Astrocyte of the cerebellum (primary cell): Measurements from ENCODE around the gene DMAC2.

Experiments
- DNase-seq: peaks from one replicate; pipeline ENCODE4 v3.0.0-alpha.2; 2011; ENCODE audit warnings: low read depth
- H3K4me3 ChIP-seq: 2 replicates; pipeline ENCODE4 v1.5.1; 2011; ENCODE audit warnings: mild to moderate bottlenecking, low read depth, low read length, moderate library complexity
- in situ Hi-C: cut with HindIII; loops from 2 replicates; pipeline ENCODE4 v1.10.0; 2017; ENCODE audit warnings: low sequenced_read_pairs
- TF ChIP-seq, protein P1 (sequence below): IDR thresholded peaks from 2 replicates; pipeline ENCODE4 v1.5.1; 2012; ENCODE audit warnings: low read length, low read depth, moderate library complexity, mild to moderate bottlenecking; ENCODE audit errors: missing control alignments

The DMAC2 gene

DNA sequence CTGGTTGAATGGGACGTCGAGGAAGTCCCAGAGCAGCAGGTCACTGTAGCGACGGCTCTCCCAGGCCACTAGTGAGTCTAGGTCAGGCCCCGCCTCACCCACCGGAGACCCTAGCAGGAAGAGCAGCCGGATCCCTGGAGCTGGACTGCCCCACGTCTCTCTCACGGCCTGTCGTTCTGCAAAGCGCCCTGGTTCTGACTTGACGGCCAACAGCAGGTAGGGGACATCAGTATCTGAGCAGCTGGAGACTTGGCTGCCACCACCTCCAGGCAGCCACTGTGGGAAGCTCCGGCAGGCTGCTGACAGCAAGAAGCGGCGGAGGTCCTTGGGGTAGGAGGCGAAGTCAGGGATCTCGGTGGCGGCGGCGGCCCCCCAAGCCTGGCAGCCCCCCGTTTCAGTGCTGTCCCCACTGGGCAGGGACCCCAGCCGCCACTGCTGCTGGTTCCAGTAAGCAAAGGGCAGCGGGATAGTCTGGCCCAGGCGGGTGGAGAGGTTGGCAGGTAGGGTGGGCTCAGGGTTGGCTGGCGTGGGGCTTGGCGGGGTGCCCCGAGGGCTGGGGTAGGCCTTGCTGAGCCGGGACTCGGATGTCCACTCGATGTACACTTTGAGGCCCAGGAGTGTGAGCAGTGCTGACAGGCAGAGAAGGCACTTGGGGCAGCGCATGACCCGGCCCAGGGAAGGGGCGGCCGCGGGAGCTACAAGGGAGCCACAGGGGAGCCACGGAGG lies 13.4 kb downstream of the DMAC2 start:
- DNase-seq: no peak
- in situ Hi-C loops: no loop called here
- TF ChIP-seq, protein P1, sequence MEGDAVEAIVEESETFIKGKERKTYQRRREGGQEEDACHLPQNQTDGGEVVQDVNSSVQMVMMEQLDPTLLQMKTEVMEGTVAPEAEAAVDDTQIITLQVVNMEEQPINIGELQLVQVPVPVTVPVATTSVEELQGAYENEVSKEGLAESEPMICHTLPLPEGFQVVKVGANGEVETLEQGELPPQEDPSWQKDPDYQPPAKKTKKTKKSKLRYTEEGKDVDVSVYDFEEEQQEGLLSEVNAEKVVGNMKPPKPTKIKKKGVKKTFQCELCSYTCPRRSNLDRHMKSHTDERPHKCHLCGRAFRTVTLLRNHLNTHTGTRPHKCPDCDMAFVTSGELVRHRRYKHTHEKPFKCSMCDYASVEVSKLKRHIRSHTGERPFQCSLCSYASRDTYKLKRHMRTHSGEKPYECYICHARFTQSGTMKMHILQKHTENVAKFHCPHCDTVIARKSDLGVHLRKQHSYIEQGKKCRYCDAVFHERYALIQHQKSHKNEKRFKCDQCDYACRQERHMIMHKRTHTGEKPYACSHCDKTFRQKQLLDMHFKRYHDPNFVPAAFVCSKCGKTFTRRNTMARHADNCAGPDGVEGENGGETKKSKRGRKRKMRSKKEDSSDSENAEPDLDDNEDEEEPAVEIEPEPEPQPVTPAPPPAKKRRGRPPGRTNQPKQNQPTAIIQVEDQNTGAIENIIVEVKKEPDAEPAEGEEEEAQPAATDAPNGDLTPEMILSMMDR: no peak
- H3K4me3 ChIP-seq: no peak overlapping the region

DNA sequence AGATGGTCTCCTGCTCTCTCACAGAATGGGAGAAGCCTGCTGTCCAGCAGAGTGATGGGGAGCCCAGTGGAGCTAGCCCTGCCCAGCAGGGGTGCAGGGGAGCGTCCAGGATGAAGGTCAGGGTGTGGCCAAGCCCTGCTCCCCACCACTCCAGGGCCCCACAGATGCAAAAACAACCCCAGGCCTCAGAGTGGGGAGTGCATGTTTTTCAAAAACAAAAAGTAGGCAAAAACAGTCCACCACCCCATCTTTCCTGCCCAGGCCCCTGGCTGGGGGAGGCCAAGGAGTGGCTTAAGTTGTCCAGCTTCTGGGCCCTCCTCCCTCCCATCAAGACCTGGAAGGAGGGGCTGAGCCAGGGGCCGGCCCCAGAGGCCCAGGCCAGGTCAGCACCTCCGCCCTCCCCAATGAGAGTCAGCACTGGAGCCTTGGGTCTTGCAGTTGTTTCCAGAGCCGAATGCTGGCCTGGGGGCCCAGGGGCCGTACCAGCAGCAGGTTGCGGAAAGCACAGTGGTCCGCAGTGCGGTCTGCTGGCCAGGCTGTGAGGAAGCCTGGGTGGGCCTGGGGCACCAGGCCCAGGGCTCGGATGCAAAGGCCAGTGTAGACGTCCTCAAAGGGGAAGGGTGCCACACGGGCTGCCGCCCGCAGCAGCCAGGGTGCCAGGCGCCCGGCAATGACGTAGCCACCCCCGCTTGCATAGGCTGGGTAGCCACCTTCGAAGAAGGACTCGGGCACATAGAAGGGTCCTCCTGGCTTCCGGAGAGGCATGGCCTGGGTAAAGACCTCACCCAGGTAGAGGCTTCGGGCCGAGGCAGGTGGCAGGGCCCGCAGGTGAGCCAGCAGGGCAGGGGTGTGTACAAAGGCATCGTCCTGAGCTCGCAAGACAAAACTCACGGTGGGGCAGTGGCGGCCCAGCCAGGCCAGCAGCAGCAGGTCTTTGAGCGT lies 14.3 kb downstream of the DMAC2 start:
- TF ChIP-seq, protein P1: no peak
- in situ Hi-C loops: no loop called here
- DNase-seq: no peak

DNA sequence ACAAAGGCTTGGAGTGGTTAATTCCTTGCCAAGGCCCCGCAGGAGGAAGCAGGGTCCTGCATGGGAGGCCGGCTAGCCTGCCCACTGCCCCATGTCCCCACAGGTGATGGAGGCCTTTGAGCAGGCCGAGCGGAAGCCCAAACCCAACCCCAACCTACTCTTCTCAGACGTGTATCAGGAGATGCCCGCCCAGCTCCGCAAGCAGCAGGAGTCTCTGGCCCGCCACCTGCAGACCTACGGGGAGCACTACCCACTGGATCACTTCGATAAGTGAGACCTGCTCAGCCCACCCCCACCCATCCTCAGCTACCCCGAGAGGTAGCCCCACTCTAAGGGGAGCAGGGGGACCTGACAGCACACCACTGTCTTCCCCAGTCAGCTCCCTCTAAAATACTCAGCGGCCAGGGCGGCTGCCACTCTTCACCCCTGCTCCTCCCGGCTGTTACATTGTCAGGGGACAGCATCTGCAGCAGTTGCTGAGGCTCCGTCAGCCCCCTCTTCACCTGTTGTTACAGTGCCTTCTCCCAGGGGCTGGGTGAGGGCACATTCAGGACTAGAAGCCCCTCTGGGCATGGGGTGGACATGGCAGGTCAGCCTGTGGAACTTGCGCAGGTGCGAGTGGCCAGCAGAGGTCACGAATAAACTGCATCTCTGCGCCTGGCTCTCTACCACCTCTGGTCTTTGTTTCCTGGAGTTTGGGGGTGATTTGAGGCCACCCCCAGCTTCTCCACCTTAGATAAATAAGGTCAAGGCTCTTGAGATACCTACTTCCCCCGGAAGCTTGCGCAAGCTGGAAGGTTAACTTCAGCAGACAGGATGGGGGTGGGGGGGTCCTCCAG lies 15.2 kb downstream of the DMAC2 start:
- TF ChIP-seq, protein P1: no peak
- DNase-seq: no peak
- in situ Hi-C loops: no loop called here
- no peak overlapping the region for H3K4me3 ChIP-seq

More for the DNA sequence above, 14.3 kb downstream of the DMAC2 start:
- H3K4me3 ChIP-seq: no peak overlapping the region

DNA sequence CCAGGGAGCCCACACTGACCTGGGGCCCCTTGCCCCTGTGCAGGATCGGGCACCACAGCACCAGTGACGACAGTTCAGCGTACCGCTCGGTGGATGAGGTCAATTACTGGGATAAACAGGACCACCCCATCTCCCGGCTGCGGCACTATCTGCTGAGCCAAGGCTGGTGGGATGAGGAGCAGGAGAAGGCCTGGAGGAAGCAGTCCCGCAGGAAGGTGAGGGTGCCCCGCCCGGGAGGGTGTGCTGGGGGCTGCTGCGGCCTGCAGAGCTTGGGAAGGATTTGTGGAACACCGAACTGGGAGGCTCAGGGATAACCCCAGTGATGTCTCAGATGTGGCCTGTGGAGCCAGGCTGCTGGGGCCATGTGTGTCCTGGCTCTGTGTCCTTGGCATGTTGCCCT lies 16.8 kb downstream of the DMAC2 start:
- in situ Hi-C loops: no loop called here
- H3K4me3 ChIP-seq: no peak overlapping the region
- DNase-seq: no peak
- TF ChIP-seq, protein P1: no peak

DNA sequence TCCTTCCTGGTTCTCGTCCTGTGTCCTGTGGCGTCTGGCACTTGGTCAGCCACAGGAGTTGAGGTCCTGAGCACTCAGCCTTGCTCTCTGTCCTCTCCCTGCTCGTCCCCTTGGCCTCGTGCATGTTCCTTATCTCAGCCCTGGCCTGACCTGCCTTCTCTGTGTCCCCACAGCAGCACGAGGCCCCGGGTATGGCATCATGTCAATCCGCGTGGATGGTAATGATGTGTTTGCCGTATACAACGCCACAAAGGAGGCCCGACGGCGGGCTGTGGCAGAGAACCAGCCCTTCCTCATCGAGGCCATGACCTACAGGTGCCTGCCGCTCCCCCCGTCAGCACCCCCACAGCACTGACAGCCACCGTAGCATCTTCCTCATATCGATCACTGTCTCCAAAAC lies 17.3 kb downstream of the DMAC2 start:
- in situ Hi-C loops: no loop called here
- no peak overlapping the region for H3K4me3 ChIP-seq
- no peak for DNase-seq
- TF ChIP-seq, protein P1: no peak

DNA sequence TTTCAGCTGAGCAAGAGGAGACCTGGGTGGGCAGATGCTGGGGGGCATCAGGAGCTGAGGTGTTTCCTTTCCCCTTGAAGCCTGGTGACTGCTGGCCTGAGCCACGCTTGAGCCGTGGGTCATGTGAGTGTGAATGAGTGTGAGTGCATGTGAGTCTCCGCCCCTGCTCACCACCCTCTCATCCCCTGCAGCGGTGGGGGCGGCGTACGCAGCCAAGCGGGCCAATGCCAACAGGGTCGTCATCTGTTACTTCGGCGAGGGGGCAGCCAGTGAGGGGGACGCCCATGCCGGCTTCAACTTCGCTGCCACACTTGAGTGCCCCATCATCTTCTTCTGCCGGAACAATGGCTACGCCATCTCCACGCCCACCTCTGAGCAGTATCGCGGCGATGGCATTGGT lies 17.7 kb downstream of the DMAC2 start:
- in situ Hi-C loops: no loop called here
- no peak for DNase-seq
- no peak overlapping the region for H3K4me3 ChIP-seq
- TF ChIP-seq, protein P1: no peak
